HG02981 (cell line): ENCODE results near the gene GAPDH.
A peak's percentile ranks its signal among the peaks of the same experiment; 100 is the strongest.
"Not testable (repeated sequence)": the region's sequence is repeated elsewhere in the genome, so short reads cannot be mapped to it uniquely, and the experiment has no call there.

Experiments
- ATAC-seq: cut with Tn5 transposase; IDR thresholded peaks from one replicate; pipeline ENCODE4 v1.9.1; 2021; ENCODE audit warnings: mild to moderate bottlenecking, moderate library complexity; ENCODE audit not compliant: unreplicated experiment

The GAPDH gene

GRCh38 chr12:6528539-6529235, 5.6 kb upstream of the GAPDH start:
- ATAC-seq = no peak

- no peak for ATAC-seq
These were observed 5.0 kb upstream of the GAPDH start for GRCh38 chr12:6529291-6529737.

- no peak for ATAC-seq
These were observed 3.6 kb upstream of the GAPDH start for GRCh38 chr12:6530576-6531260.

- peak; percentile 31 for ATAC-seq
These were observed 2.0 kb upstream of the GAPDH start for GRCh38 chr12:6532051-6532926.

GRCh38 chr12:6532927-6533652, 1.2 kb upstream of the GAPDH start:
- ATAC-seq = peak; percentile 10

- peak; percentile 7 for ATAC-seq
These were observed 729 bp upstream of the GAPDH start for GRCh38 chr12:6533653-6533922.

GRCh38 chr12:6534695-6534944, 303 bp downstream of the GAPDH start:
- ATAC-seq = no peak

- ATAC-seq = peak; percentile 4
These were observed 804 bp downstream of the GAPDH start for GRCh38 chr12:6534945-6535696.

- ATAC-seq = no peak
These were observed 1.3 kb downstream of the GAPDH start for GRCh38 chr12:6535697-6535946.

- ATAC-seq = no peak
These were observed 1.9 kb downstream of the GAPDH start for GRCh38 chr12:6535960-6536847.

- ATAC-seq = no peak
These were observed 2.7 kb downstream of the GAPDH start for GRCh38 chr12:6536894-6537579.

- ATAC-seq = not testable (repeated sequence)
These were observed 3.5 kb downstream of the GAPDH start for GRCh38 chr12:6537580-6538419.

- ATAC-seq = no peak
These were observed 4.3 kb downstream of the GAPDH start for GRCh38 chr12:6538420-6539313.

GRCh38 chr12:6539314-6539682, 5.0 kb downstream of the GAPDH start:
- ATAC-seq = no peak

- no peak for ATAC-seq
These were observed 5.4 kb downstream of the GAPDH start for GRCh38 chr12:6539707-6540134.

GRCh38 chr12:6540181-6540877, 6.0 kb downstream of the GAPDH start:
- ATAC-seq = no peak
